ENCODE data around the gene ZNF532. TPM values are rescaled to one million over a fixed set of nuclear protein-coding genes. Genes with fewer than 3 reads are reported as not detected.

ZNF532 gene
- total and polyA plus RNA-seq, 9 of the 15 experiments (the other 6 are each of a cell fraction or from before 2014, with no cell fraction given) = 0.42 TPM; not detected in 8

GRCh38 chr18:58937887-58938267 lies 73.2 kb downstream of the ZNF532 start:
- CTCF ChIA-PET (ENCODE audit: low intra/inter-chr PET ratio) = no interaction called here
- no TSS peak for BruUV-seq (replicated peaks)
- in situ Hi-C loops (cut with MboI) (no loop called here), intact Hi-C loops (cut with micrococcal nuclease) (no loop called here)
- POLR2A ChIA-PET = interaction anchor here (0.6 kb wide), 1 partner anchor 554 kb away, joined by 3 read pairs; no protein-coding TSS in a partner anchor
- Histone ChIP-seq H3K27ac (ENCODE audit: extremely low read depth, low read depth, low read length) (no peak overlapping the region), H2AFZ (ENCODE audit: low read depth, low read length) (no peak overlapping the region), H3K9me3 (replicated peaks; ENCODE audit: control insufficient read depth, insufficient read depth, low read depth, low read length) (no peaks in the 10 kb centered on the region), H3K27me3 (ENCODE audit: control insufficient read depth in 2 of 2, insufficient read depth in 2 of 2, low read length in 2 of 2) (no peaks in the 10 kb centered on the region), H3K79me2 (ENCODE audit: control insufficient read depth, insufficient read depth, low read length) (no peaks in the 10 kb centered on the region), H3K9ac (ENCODE audit: insufficient read depth in 1 of 2, low read depth in 2 of 2, low read length in 2 of 2) (no peak overlapping the region), H4K20me1 (replicated peaks; ENCODE audit: control insufficient read depth, insufficient read depth, low read length) (no peaks in the 10 kb centered on the region), H3K4me2 (ENCODE audit: insufficient read depth, low read length) (no peak overlapping the region), H3K4me3 (no peak overlapping the region), H3K9me1 (ENCODE audit: control insufficient read depth, insufficient read depth, low read length) (no peaks in the 10 kb centered on the region), H3K36me3 (ENCODE audit: control insufficient read depth, insufficient read depth, low read length) (no peaks in the 10 kb centered on the region), H3K4me1 (replicated peaks in 1 of 2; ENCODE audit: control insufficient read depth in 2 of 2, insufficient read depth in 2 of 2, low read length in 2 of 2) (no peaks in the 10 kb centered on the region)
- FAIRE-seq (no peak), DNase-seq (ENCODE audit: extremely low read depth in 1 of 4, low spot score in 3 of 4) (no peak), ATAC-seq (no peak)
- 0% methylated on average over 3 of the region's 3 CpGs for WGBS (ENCODE audit: insufficient coverage, low coverage, missing lambda C conversion rate)
- TF ChIP-seq, protein P1, sequence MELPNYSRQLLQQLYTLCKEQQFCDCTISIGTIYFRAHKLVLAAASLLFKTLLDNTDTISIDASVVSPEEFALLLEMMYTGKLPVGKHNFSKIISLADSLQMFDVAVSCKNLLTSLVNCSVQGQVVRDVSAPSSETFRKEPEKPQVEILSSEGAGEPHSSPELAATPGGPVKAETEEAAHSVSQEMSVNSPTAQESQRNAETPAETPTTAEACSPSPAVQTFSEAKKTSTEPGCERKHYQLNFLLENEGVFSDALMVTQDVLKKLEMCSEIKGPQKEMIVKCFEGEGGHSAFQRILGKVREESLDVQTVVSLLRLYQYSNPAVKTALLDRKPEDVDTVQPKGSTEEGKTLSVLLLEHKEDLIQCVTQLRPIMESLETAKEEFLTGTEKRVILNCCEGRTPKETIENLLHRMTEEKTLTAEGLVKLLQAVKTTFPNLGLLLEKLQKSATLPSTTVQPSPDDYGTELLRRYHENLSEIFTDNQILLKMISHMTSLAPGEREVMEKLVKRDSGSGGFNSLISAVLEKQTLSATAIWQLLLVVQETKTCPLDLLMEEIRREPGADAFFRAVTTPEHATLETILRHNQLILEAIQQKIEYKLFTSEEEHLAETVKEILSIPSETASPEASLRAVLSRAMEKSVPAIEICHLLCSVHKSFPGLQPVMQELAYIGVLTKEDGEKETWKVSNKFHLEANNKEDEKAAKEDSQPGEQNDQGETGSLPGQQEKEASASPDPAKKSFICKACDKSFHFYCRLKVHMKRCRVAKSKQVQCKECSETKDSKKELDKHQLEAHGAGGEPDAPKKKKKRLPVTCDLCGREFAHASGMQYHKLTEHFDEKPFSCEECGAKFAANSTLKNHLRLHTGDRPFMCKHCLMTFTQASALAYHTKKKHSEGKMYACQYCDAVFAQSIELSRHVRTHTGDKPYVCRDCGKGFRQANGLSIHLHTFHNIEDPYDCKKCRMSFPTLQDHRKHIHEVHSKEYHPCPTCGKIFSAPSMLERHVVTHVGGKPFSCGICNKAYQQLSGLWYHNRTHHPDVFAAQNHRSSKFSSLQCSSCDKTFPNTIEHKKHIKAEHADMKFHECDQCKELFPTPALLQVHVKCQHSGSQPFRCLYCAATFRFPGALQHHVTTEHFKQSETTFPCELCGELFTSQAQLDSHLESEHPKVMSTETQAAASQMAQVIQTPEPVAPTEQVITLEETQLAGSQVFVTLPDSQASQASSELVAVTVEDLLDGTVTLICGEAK (IDR thresholded peaks at IDR 0.05) = no peak
- TF ChIP-seq, protein P1 (CRISPR knock-in tag; IDR thresholded peaks at IDR 0.05) = no peak
- TF ChIP-seq MIER1 (IDR thresholded peaks at IDR 0.05; ENCODE audit: low read depth) = no peak
- no peak for TF ChIP-seq TRIM28 (IDR thresholded peaks at IDR 0.05)
- no peak for TF ChIP-seq SNIP1 (IDR thresholded peaks at IDR 0.05; ENCODE audit: low read depth)
- no peak for TF ChIP-seq RBM25 (IDR thresholded peaks at IDR 0.05; ENCODE audit: low read depth, low read length, severe bottlenecking)
- no peak for TF ChIP-seq ZNF75A (CRISPR knock-in tag; IDR thresholded peaks at IDR 0.05)
- no peak for TF ChIP-seq MCM2 (IDR thresholded peaks at IDR 0.05; ENCODE audit: low read depth)
- no peak for TF ChIP-seq ZNF146 (CRISPR knock-in tag; IDR thresholded peaks at IDR 0.05; ENCODE audit: unreplicated experiment)
- TF ChIP-seq HMG20A (CRISPR knock-in tag; conservative IDR thresholded peaks at IDR 0.05) = no peak
